Ishikawa (cell line): ENCODE measurements around the gene NELL1.

Experiments used
- NFIC ChIP-seq: IDR thresholded peaks from 2 replicates; pipeline ENCODE4 v1.6.1; 2012
- RAD21 ChIP-seq: IDR thresholded peaks from 2 replicates; pipeline ENCODE4 v1.6.1; 2012; ENCODE audit warnings: low read depth
- USF1 ChIP-seq: IDR thresholded peaks from 2 replicates; pipeline ENCODE4 v1.6.1; 2012
- ZBTB7A ChIP-seq: IDR thresholded peaks from 2 replicates; pipeline ENCODE4 v1.6.1; 2012; ENCODE audit warnings: low read depth
- TF ChIP-seq, protein P1 (sequence below): IDR thresholded peaks from 2 replicates; pipeline ENCODE4 v1.6.1; 2012; ENCODE audit warnings: low read depth, mild to moderate bottlenecking
- TF ChIP-seq, protein P2 (sequence below): IDR thresholded peaks from 2 replicates; pipeline ENCODE4 v1.6.1; 2012

DNA sequence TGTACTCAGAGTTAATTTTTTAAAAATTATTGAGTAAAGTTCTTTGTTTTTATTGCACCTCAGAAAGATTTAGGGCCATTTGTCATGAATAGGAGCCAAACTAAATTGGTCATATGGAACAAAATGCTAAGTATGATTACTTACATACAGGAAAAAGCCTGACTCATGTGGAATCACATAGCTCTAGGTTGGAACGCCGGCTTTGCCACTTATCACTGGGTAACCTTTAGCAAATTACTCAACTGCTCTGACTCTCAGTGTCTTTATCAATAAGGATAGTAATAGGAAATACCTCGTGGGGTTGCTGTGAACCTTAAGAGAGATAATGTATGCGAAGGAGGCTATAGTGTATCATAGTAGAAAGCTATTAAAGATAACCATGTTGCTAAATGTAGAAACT lies 638.5 kb downstream of the NELL1 start:
- TF ChIP-seq RAD21 (no peak), NFIC (no peak), USF1 (no peak), ZBTB7A (no peak)
- TF ChIP-seq, protein P1, sequence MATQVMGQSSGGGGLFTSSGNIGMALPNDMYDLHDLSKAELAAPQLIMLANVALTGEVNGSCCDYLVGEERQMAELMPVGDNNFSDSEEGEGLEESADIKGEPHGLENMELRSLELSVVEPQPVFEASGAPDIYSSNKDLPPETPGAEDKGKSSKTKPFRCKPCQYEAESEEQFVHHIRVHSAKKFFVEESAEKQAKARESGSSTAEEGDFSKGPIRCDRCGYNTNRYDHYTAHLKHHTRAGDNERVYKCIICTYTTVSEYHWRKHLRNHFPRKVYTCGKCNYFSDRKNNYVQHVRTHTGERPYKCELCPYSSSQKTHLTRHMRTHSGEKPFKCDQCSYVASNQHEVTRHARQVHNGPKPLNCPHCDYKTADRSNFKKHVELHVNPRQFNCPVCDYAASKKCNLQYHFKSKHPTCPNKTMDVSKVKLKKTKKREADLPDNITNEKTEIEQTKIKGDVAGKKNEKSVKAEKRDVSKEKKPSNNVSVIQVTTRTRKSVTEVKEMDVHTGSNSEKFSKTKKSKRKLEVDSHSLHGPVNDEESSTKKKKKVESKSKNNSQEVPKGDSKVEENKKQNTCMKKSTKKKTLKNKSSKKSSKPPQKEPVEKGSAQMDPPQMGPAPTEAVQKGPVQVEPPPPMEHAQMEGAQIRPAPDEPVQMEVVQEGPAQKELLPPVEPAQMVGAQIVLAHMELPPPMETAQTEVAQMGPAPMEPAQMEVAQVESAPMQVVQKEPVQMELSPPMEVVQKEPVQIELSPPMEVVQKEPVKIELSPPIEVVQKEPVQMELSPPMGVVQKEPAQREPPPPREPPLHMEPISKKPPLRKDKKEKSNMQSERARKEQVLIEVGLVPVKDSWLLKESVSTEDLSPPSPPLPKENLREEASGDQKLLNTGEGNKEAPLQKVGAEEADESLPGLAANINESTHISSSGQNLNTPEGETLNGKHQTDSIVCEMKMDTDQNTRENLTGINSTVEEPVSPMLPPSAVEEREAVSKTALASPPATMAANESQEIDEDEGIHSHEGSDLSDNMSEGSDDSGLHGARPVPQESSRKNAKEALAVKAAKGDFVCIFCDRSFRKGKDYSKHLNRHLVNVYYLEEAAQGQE, result no peak
- TF ChIP-seq, protein P2, sequence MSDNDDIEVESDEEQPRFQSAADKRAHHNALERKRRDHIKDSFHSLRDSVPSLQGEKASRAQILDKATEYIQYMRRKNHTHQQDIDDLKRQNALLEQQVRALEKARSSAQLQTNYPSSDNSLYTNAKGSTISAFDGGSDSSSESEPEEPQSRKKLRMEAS, result no peak
